Activated T-cell treated with anti-CD3 and anti-CD28 coated beads, Interleukin-2, amount 50 U/mL, for 4 hours (primary cell): ENCODE results near the gene SQSTM1. TPM values are rescaled to one million over a fixed set of nuclear protein-coding genes. Genes with fewer than 3 reads are reported as not detected.

Source experiments
- ATAC-seq, 2 donors: fragments of 200-7000 bp; cut with Tn5 transposase; one replicate each; pipeline ENCODE4 v1.10.0; 2021
- DNase-seq: peaks from one replicate; pipeline ENCODE4 v3.0.0-alpha.2; 2020
- H3K27me3 Mint-ChIP-seq: one replicate; pipeline ENCODE4 v1.8.0; 2021; ENCODE audit warnings: low read depth, mixed read lengths
- H3K36me3 Mint-ChIP-seq: one replicate; pipeline ENCODE4 v1.8.0; 2022; ENCODE audit warnings: mixed read lengths; ENCODE audit not compliant: insufficient read depth
- H3K4me1 Mint-ChIP-seq: one replicate; pipeline ENCODE4 v1.8.0; 2021; ENCODE audit warnings: low read depth, mixed read lengths
- H3K4me3 Mint-ChIP-seq: one replicate; pipeline ENCODE4 v1.8.0; 2021; ENCODE audit warnings: mild to moderate bottlenecking, moderate library complexity, mixed read lengths
- H3K9me3 Mint-ChIP-seq: one replicate; pipeline ENCODE4 v1.8.0; 2021; ENCODE audit warnings: mixed read lengths
- total RNA-seq, 3 donors: library from RNA; stranded (reverse); gene quantifications; one replicate each; pipeline ENCODE4 v1.2.1, GENCODE V29; 2021

Gene SQSTM1
- total RNA-seq, 3 donors from 2014 or later = 109 to 141 (median 111) TPM

DNA sequence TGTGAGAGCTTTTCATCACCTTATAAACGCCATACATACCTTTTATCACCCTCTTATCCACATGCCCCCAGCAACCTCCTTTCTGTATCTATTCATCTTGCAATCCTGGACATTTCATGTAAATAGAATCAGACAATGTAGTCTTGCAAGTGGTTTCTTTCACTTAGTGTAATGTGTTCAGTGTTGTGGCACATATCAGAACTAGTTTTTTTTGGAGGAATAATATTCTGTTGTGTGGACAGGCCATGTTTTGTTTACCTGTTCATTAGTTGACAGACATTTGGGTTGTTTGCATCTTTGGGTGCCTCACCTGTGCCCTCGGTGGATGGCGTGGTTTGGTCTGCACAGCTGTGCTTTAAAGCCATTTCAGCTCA, 1.3 kb downstream of the SQSTM1 start:
- no peak for ATAC-seq
- peak overlapping the region; percentile 92 for H3K4me3 Mint-ChIP-seq

DNA sequence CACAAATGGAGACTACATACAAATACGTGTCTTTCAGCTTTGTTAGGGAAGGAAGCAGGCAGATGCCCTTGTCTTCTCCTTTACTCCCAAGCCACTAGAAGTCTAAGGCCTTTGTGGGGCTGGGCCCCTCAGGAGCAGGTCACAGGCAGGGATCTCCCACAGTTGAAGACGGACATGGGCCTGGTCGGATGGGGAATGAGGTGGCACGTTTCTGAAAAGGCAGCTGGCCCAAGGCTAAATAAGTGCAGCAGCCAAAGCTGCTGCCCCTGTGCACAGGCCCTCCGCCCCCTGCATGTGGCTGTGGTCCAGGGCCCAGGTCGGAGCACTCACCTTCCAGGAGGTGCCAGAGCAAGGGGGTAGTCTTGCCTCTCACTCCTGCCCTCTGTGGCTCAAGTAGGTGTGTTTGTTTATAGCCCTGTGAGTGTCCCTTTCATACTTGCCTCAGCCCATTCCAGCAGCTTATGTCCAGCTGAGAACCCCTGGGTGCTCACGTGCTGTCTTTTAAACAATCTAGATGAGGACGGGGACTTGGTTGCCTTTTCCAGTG, 1.8 kb downstream of the SQSTM1 start:
- no peaks in the 10 kb centered on the region for H3K27me3 Mint-ChIP-seq
- H3K4me1 Mint-ChIP-seq = peaks cover 52% of the 10 kb centered on the region
- H3K36me3 Mint-ChIP-seq = peaks cover 25% of the 10 kb centered on the region
- H3K4me3 Mint-ChIP-seq = peak overlapping the region; percentile 92
- H3K9me3 Mint-ChIP-seq = no peaks in the 10 kb centered on the region
- ATAC-seq (no peak), DNase-seq (no peak)

More for the DNA sequence above, 1.3 kb downstream of the SQSTM1 start:
- peaks cover 52% of the 10 kb centered on the region for H3K4me1 Mint-ChIP-seq
- peaks cover 22% of the 10 kb centered on the region for H3K36me3 Mint-ChIP-seq
- DNase-seq = no peak
- no peaks in the 10 kb centered on the region for H3K27me3 Mint-ChIP-seq
- H3K9me3 Mint-ChIP-seq = no peaks in the 10 kb centered on the region

DNA sequence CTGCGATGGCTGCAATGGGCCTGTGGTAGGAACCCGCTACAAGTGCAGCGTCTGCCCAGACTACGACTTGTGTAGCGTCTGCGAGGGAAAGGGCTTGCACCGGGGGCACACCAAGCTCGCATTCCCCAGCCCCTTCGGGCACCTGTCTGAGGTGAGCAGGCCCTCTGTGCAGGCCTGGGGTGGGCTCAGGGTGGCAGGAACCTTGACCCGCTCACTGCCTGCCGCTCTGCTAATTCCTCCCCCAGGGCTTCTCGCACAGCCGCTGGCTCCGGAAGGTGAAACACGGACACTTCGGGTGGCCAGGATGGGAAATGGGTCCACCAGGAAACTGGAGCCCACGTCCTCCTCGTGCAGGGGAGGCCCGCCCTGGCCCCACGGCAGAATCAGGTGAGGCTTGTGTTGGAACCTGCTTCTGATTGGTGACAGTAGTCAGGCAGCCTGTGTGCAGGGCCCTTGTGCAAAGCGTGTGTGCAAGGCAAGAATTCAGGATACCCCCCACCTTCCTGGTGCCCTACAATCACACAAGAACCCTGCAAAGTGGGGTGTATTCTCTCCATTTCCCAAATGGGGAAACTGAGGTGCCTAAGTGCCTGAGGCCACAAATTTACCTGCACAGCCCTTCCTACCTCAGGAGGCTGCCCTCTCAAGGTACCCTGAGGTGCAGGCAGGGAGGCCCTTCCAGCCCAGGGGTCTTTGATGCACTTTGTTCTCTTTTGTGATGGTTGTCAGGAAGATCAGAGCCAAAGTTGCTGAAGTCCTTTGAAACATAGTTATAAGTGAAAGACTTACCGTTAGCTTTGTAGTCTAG, 3.4 kb downstream of the SQSTM1 start:
- Mint-ChIP-seq H3K9me3 (no peaks in the 10 kb centered on the region), H3K36me3 (peaks cover 37% of the 10 kb centered on the region), H3K27me3 (no peaks in the 10 kb centered on the region), H3K4me3 (no peak overlapping the region), H3K4me1 (peaks cover 50% of the 10 kb centered on the region)
- DNase-seq = no peak
- no peak for ATAC-seq

DNA sequence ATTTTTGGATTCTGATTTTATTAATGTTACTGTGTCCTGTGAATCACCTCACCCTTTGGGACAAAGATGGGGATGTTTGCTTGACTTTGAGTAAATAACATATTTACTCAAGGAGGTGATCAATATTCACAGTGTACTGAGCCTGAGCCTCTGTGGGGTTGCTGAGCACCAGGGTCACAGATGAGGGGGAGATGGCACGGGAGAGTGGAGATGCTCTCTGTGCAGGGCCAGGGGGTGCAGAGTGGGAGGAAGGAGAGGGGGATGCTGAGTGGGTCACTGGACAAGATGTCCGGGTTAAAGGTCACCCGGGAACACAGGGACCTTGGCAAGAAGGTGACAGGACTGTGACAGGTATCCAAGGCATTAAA, 4.0 kb downstream of the SQSTM1 start:
- no peaks in the 10 kb centered on the region for H3K9me3 Mint-ChIP-seq
- ATAC-seq = no peak
- DNase-seq = no peak
- peaks cover 45% of the 10 kb centered on the region for H3K4me1 Mint-ChIP-seq
- H3K27me3 Mint-ChIP-seq = no peaks in the 10 kb centered on the region
- H3K4me3 Mint-ChIP-seq = no peak overlapping the region
- peaks cover 42% of the 10 kb centered on the region for H3K36me3 Mint-ChIP-seq

DNA sequence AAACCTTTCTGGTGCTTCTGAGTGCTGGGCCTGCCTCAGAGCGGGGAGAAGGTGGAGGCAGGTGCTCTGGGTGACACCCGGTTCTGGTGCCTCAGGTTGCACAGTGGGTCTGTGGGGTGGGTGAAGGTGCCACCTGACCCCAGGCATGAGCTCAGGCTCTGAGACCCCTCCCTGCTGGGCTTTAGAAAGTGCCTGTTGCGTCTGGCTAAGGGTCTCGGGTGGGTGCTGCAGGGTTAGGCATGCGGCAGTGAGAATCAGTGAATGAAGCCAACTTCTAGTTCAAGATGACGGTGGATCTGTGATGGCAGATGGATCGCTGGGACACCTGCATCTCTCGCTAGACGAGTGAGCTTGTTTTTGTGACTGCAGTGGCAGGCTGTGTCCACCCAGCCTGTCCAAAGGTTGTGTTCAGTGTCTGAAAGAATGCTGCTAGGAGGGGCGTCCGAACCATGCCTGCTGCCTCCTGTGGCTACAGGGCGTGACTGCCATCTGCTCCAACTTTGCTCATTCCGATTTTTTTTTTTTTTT, 5.0 kb downstream of the SQSTM1 start:
- no peak overlapping the region for H3K4me3 Mint-ChIP-seq
- DNase-seq (no peak), ATAC-seq (no peak)
- H3K9me3 Mint-ChIP-seq = no peaks in the 10 kb centered on the region
- H3K36me3 Mint-ChIP-seq = peaks cover 46% of the 10 kb centered on the region
- no peaks in the 10 kb centered on the region for H3K27me3 Mint-ChIP-seq
- H3K4me1 Mint-ChIP-seq = peaks cover 39% of the 10 kb centered on the region

DNA sequence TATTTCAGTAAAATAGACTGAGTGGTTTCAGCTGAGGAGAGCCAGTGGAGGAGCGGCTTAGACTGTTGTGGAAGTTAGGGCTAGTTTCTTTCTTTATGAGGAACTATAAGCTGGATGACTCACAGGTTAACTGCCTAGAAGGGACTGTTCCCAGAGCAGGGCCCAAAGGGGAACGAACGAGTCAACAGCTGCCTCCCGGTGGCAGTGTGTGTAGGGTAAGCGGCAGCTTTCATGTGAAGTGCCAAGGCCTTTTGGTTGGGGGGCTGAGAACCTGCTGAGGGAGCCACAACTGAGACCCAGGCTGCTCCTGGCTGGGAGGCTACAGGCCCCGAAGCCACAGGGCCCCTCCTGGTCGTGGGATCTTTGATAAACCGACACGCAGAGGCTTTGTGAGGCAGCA, 7.0 kb downstream of the SQSTM1 start:
- peak; percentile 98 for ATAC-seq
- H3K36me3 Mint-ChIP-seq = peaks cover 50% of the 10 kb centered on the region

DNA sequence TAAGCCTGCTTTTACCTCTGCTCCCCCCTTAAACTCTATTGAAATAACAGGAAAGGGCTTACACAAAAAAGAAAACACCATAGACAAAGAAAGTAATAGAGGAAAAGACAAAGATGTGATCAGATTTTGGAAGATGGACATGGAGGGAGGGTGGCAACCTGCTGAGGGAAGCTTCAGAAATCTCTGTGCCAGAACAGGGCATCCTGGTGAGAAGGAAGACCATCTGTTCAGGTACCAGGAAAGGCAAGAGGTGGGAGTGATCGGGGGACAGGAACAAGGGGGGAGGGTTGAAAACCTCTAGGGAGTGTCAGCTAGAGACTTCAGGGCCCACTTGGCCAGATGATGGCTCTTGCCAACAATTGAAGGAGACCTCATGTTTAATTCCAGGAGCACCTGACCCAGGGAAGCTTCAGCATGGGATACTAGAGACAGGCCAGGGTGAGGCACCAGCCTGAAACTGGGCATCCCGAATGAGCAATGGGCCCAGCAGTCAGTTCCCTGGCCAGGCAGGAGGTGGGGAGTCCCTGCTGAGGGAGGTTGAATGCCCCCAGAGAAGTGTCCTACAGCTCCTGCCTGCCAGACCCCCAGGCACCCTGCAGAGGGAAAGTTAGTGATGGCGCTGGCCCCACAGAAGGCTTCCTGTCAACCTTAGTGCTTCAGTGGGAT, 8.2 kb downstream of the SQSTM1 start:
- H3K4me3 Mint-ChIP-seq = no peak overlapping the region
- H3K4me1 Mint-ChIP-seq = peaks cover 20% of the 10 kb centered on the region
- H3K9me3 Mint-ChIP-seq = no peaks in the 10 kb centered on the region
- H3K36me3 Mint-ChIP-seq = peaks cover 61% of the 10 kb centered on the region
- ATAC-seq = no peak
- DNase-seq = no peak
- H3K27me3 Mint-ChIP-seq = no peaks in the 10 kb centered on the region

More for the DNA sequence above, 7.0 kb downstream of the SQSTM1 start:
- H3K4me1 Mint-ChIP-seq = peaks cover 28% of the 10 kb centered on the region
- DNase-seq = peak; percentile 44
- no peaks in the 10 kb centered on the region for H3K27me3 Mint-ChIP-seq
- no peaks in the 10 kb centered on the region for H3K9me3 Mint-ChIP-seq
- no peak overlapping the region for H3K4me3 Mint-ChIP-seq

DNA sequence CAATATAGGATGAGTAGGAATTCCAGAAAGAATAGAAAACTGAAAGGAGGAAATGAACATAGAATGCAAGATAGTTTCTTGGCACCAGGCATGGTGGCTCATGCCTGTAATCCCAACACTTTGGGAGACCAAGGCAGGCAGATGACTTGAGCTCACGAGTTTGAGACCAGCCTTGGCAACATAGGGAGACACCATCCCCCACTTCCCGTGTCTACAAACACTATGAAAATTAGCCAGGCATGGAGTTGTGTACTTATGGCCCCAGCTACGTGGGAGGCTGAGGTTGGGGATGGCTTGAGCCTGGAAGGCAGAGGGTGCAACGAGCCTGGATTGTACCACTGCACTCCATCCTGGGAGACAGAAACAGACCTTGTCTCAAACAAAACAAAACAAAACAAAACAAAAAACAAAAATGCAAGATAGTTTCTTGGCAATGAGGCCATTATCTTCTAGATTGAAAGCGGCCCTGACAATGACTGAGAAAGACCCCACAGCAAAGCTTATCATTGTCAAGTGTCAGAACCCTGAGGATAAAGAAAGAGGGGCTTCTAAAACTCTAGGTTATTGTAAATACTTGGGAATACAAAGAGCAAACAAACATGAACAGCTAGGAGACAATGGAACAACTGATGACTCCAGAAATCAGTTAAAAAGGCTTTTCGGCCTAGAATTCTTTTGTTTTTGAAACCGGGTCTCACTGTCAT, 9.2 kb downstream of the SQSTM1 start:
- DNase-seq (no peak), ATAC-seq (no peak)
- H3K27me3 Mint-ChIP-seq = no peaks in the 10 kb centered on the region
- no peaks in the 10 kb centered on the region for H3K9me3 Mint-ChIP-seq
- H3K36me3 Mint-ChIP-seq = peaks cover 54% of the 10 kb centered on the region
- H3K4me1 Mint-ChIP-seq = peaks cover 13% of the 10 kb centered on the region
- no peak overlapping the region for H3K4me3 Mint-ChIP-seq

DNA sequence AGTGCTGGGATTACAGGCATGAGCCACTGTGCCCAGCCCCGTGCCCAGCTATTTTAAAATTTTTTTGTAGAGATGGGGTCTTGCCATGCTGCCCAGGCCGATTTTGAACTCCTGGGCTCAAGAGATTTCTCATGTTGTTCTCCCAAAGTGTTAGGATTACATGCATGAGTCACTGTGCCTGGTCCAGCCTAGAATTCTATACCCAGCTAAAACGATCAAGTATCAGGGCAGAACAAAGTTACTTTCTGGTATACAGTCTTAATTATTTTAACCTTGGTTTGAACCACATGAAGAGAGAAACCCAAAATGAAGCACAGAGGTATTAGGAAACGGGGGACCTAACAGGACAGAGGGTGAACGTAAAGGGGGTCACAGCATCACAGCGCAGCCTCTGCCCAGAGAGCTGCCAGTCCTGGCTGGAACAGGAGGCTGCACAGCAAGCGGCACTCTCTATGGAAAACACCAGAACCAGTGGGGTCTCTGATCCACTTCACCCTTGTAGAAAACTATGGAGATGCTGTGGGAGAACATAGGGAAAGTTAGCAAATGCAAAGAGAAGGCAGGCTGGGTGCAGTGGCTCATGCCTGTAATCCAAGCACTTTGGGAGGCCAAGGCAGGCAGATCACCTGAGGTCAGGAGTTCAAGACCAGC, 10.2 kb downstream of the SQSTM1 start:
- DNase-seq (no peak), ATAC-seq (no peak)
- no peaks in the 10 kb centered on the region for H3K27me3 Mint-ChIP-seq
- H3K4me3 Mint-ChIP-seq = no peak overlapping the region
- H3K36me3 Mint-ChIP-seq = peaks cover 52% of the 10 kb centered on the region
- no peaks in the 10 kb centered on the region for H3K9me3 Mint-ChIP-seq
- H3K4me1 Mint-ChIP-seq = peaks cover 19% of the 10 kb centered on the region

DNA sequence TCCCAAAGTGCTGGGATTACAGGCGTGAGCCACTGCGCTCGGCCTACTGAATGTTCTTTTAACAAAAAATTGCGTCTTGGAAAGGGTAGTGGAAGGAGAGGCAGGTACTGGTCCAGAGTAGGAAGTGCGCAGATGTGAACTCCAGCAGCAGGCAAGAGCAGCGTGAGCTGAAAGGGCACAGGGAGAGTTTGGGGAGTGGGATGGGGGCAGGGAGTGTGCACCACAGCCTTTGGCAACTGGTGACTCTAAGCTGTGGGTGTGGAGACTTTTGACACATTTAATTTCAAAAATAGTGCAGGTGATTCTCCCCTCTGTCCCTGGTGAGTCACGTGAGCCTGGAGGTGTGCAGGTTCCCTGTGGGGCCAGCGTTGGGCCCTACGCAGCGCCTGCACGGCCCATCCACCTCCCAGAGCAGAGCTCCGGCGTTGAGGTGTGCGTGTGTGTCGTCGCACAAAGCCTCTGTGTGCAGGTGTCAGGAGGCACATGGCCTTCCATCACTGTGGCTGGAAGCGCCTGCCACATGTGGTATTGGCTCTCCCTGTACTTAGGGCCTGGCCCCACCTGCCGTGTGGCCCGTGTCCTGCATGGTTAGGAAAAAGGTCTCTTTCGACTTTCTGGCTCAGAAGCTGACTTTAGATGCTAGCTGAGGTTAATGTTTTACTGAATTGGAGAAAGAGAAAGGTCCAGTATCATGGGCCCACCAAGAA, 11.5 kb downstream of the SQSTM1 start:
- H3K9me3 Mint-ChIP-seq = no peaks in the 10 kb centered on the region
- ATAC-seq = no peak
- DNase-seq = no peak
- peaks cover 28% of the 10 kb centered on the region for H3K4me1 Mint-ChIP-seq
- no peaks in the 10 kb centered on the region for H3K27me3 Mint-ChIP-seq
- H3K4me3 Mint-ChIP-seq = no peak overlapping the region
- H3K36me3 Mint-ChIP-seq = peaks cover 58% of the 10 kb centered on the region

DNA sequence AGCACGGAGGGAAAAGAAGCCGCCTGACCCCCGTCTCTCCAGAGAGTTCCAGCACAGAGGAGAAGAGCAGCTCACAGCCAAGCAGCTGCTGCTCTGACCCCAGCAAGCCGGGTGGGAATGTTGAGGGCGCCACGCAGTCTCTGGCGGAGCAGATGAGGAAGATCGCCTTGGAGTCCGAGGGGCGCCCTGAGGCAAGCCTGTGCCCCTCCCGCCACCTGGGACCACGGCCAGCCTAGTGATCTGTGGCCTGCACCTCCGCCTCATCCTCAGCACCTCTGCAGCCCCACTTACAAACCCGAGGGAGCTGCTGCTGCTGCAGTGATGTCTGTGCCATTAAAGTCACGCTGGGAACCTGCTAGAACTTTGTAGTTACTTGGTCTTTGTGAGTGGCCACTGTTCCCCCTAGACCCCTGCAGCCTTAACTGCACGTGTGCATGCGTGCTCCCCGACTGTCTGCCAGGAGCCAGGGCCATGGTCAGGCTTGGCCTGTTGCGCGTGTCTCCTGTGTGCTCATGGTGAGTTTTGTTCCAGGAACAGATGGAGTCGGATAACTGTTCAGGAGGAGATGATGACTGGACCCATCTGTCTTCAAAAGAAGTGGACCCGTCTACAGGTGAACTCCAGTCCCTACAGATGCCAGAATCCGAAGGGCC, 12.5 kb downstream of the SQSTM1 start:
- DNase-seq (no peak), ATAC-seq (no peak)
- Mint-ChIP-seq H3K9me3 (no peaks in the 10 kb centered on the region), H3K27me3 (no peaks in the 10 kb centered on the region), H3K4me3 (no peak overlapping the region), H3K4me1 (peaks cover 24% of the 10 kb centered on the region), H3K36me3 (peaks cover 49% of the 10 kb centered on the region)

DNA sequence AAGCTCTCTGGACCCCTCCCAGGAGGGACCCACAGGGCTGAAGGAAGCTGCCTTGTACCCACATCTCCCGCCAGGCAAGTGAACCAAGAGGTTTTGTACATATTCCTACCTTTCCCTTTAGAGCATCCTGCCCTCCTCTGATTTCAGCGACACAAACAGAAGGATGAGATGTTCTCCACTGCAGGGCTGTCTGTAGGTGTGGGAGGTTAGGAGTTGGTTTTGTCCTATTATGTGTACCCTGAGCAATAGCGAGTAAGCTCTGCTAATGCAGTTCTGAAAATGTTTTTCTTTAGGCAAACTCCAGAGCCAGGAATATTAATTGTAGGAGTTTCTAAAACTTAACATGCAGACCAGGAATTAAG, 13.0 kb downstream of the SQSTM1 start:
- ATAC-seq (no peak), DNase-seq (no peak)
- Mint-ChIP-seq H3K4me3 (no peak overlapping the region), H3K4me1 (peaks cover 22% of the 10 kb centered on the region), H3K27me3 (no peaks in the 10 kb centered on the region), H3K9me3 (no peaks in the 10 kb centered on the region), H3K36me3 (peaks cover 46% of the 10 kb centered on the region)

DNA sequence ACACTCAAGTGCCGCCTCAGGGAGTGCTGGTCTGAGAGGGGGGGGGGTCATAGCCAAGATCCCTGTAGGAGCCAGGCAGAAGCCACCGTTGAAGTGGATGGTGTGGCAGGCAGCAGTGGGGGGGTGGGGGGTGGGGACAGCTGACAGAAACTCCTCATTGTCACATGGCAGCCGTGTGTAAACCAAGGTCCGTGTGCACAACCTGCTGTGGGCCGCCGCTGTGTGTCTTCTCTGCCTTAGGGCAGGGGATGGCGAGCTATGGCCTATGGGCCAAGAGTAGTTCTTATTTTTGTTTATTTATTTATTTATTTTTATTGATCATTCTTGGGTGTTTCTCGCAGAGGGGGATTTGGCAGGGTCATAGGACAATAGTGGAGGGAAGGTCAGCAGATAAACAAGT, 13.4 kb downstream of the SQSTM1 start:
- Mint-ChIP-seq H3K36me3 (peaks cover 44% of the 10 kb centered on the region), H3K9me3 (no peaks in the 10 kb centered on the region), H3K4me1 (peaks cover 21% of the 10 kb centered on the region), H3K4me3 (no peak overlapping the region), H3K27me3 (no peaks in the 10 kb centered on the region)
- no peak for DNase-seq
- ATAC-seq = no peak
